GM18519 (cell line): ENCODE results near the gene SLC27A4.
A peak's percentile ranks its signal among the peaks of the same experiment; 100 is the strongest.
"Not testable (repeated sequence)": the region's sequence is repeated elsewhere in the genome, so short reads cannot be mapped to it uniquely, and the experiment has no call there.

Experiments used
- ATAC-seq: cut with Tn5 transposase; IDR thresholded peaks from one replicate; pipeline ENCODE4 v1.9.1; 2021; ENCODE audit warnings: mild to moderate bottlenecking, moderate library complexity; ENCODE audit not compliant: unreplicated experiment, low FRiP score

SLC27A4 gene

GRCh38 chr9:128323791-128324190, 16.5 kb upstream of the SLC27A4 start:
- ATAC-seq = no peak

DNA sequence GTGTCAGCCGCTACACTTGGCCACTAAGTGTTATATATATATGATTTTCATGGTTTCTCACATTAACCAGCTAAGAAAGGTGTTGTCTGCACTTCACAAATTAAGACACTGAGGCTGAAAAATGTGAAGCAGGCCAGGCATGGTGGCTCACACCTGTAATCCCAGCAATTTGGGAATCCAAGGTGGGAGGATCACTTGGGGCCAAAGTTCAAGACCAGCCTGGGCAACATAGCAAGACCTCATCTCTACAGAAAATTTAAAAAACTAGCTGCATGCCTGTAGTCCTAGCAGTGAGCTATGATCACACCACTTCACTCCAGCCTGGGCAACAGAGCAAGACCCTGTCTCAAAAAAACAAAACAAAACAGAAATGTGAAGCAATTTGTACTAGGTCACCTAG, 15.9 kb upstream of the SLC27A4 start:
- ATAC-seq = no peak

DNA sequence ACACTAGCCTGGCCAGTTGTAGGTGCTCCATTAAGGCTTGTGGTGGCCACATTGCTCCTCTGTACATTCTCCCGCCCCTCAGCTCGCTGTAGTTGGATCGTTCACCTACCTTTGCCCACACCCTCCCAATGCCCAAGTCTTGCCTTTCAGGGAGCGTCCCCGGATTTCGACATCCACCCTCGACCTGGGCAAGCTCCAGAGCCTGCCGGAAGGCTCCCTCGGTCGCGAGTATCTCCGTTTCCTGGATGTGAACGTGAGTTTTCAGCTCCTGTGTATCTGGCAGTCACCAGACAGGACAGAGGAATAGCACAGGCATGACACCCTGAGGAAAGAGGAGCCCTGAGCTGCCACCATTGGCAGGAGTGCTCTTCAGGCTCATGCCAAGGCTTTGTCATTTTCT, 14.7 kb upstream of the SLC27A4 start:
- no peak for ATAC-seq

DNA sequence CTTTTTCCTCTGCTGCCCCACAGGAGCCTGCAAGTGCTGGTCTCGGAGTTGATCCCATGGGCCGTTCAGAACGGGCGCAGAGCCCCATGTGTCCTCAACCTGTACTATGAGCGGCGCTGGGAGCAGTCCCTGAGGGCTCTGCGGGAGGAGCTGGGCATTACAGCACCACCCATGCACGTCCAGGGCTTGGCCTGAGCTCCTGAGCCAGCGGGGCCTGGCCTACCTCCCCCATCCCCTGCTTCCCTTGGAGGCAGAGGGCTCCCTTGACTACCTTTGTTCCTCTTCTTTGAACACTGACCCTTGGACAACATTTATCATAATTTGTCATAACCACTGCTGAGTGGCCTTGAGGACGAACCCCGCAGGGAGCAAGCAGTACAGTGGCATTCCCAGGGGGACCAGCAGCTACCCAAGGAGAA, 6.9 kb upstream of the SLC27A4 start:
- no peak for ATAC-seq

GRCh38 chr9:128335161-128335560, 5.2 kb upstream of the SLC27A4 start:
- ATAC-seq = no peak

GRCh38 chr9:128335914-128336313, 4.4 kb upstream of the SLC27A4 start:
- ATAC-seq = no peak

- no peak for ATAC-seq
Measured at GRCh38 chr9:128337936-128338335, 2.4 kb upstream of the SLC27A4 start.

GRCh38 chr9:128338852-128339614, 1.3 kb upstream of the SLC27A4 start:
- ATAC-seq = not testable (repeated sequence)

GRCh38 chr9:128340691-128341434, 536 bp downstream of the SLC27A4 start:
- ATAC-seq = peak; percentile 18

- no peak for ATAC-seq
Measured at GRCh38 chr9:128341435-128341849, 1.1 kb downstream of the SLC27A4 start.

DNA sequence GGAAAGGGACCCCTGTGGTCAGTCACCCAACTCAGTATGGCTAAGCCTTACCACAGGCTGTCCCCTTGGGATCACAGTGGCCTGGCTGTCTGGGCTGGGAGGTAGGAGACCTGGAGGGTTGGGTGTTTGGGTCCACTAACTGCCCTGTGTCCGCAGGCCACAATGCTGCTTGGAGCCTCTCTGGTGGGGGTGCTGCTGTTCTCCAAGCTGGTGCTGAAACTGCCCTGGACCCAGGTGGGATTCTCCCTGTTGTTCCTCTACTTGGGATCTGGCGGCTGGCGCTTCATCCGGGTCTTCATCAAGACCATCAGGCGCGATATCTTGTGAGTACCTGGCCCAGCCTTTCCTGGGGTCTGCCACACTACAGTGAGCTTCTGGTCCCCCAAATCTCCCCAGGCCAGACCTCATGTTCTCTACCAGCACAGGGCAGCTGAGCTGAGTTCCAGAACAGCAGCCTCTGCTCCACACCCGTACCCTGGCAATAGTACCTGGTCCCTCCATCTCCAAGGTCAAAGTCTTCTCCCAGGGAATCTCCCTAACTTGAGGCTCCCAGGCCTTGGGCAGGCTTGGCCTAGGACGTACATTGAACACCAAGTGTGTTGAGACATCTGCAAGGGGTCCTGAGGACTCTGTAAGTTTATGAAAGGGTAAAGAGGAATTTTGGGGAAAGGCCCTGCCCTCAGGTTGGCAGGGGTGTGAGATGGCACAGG, 2.8 kb downstream of the SLC27A4 start:
- ATAC-seq = no peak

GRCh38 chr9:128343855-128344254, 3.5 kb downstream of the SLC27A4 start:
- ATAC-seq = no peak

DNA sequence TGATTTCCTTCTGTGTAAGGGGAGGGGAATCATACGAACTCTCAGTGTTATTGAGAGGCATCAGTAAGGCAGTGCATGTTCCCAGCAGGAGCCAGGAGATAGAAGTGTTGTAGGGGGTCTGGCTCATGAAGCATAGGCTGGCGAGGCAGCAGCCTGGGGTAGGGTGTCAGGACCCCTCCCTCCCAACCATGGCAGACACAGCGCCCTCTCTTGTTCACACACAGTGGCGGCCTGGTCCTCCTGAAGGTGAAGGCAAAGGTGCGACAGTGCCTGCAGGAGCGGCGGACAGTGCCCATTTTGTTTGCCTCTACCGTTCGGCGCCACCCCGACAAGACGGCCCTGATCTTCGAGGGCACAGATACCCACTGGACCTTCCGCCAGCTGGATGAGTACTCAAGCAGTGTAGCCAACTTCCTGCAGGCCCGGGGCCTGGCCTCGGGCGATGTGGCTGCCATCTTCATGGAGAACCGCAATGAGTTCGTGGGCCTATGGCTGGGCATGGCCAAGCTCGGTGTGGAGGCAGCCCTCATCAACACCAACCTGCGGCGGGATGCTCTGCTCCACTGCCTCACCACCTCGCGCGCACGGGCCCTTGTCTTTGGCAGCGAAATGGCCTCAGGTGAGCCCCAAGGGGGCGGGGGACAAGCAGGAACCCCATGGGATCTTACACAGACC, 4.7 kb downstream of the SLC27A4 start:
- no peak for ATAC-seq

GRCh38 chr9:128349125-128349524, 8.8 kb downstream of the SLC27A4 start:
- no peak for ATAC-seq

GRCh38 chr9:128349772-128350171, 9.4 kb downstream of the SLC27A4 start:
- no peak for ATAC-seq

DNA sequence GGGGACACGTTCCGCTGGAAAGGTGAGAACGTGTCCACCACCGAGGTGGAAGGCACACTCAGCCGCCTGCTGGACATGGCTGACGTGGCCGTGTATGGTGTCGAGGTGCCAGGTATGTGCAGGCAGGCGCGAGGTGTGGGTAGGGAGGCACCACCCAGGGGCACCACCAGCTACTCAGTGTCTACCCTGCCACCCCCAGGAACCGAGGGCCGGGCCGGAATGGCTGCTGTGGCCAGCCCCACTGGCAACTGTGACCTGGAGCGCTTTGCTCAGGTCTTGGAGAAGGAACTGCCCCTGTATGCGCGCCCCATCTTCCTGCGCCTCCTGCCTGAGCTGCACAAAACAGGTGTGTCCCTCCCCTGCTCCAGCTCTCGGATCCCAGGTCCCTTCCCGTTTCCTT, 15.1 kb downstream of the SLC27A4 start:
- no peak for ATAC-seq

GRCh38 chr9:128358090-128358489, 17.8 kb downstream of the SLC27A4 start:
- no peak for ATAC-seq

GRCh38 chr9:128358861-128359260, 18.5 kb downstream of the SLC27A4 start:
- ATAC-seq = no peak

GRCh38 chr9:128360826-128361225, 20.5 kb downstream of the SLC27A4 start:
- ATAC-seq = no peak

- ATAC-seq = no peak
Measured at GRCh38 chr9:128361296-128361985, 21.1 kb downstream of the SLC27A4 start.
